H9 (cell line): ENCODE results near the gene CAMTA1. TPM values are rescaled to one million over a fixed set of nuclear protein-coding genes. Genes with fewer than 3 reads are reported as not detected.

Source experiments
- DNase-seq: peaks from one replicate; pipeline ENCODE4 v3.0.0-alpha.2; 2017
- H2AFZ ChIP-seq: one replicate; pipeline ENCODE4 v1.6.1; 2013; ENCODE audit warnings: mild to moderate bottlenecking, low read length, control low read depth, moderate library complexity
- H2AK5ac ChIP-seq: 2 replicates; pipeline ENCODE4 v1.6.1; 2013; ENCODE audit warnings: low read length, control low read depth, mixed read lengths; ENCODE audit not compliant: insufficient read length
- H2BK120ac ChIP-seq: one replicate; pipeline ENCODE4 v1.6.1; 2013; ENCODE audit warnings: low read depth, mild to moderate bottlenecking, low read length, control low read depth, inconsistent platforms; ENCODE audit not compliant: poor library complexity, severe bottlenecking
- H2BK12ac ChIP-seq: 2 replicates; pipeline ENCODE4 v1.6.1; 2013; ENCODE audit warnings: low read length, control low read depth, mixed read lengths, low read depth; ENCODE audit not compliant: insufficient read length
- H2BK15ac ChIP-seq: 2 replicates; pipeline ENCODE4 v1.6.1; 2013; ENCODE audit warnings: low read depth, low read length, control low read depth
- H2BK20ac ChIP-seq: one replicate; pipeline ENCODE4 v1.6.1; 2013; ENCODE audit warnings: low read depth, mild to moderate bottlenecking, low read length, control low read depth, inconsistent platforms; ENCODE audit not compliant: poor library complexity, severe bottlenecking
- H2BK5ac ChIP-seq: 2 replicates; pipeline ENCODE4 v1.6.1; 2013; ENCODE audit warnings: low read length, control low read depth, mixed read lengths; ENCODE audit not compliant: insufficient read length
- H3K14ac ChIP-seq: 2 replicates; pipeline ENCODE4 v1.6.1; 2013; ENCODE audit warnings: low read length, control low read depth; ENCODE audit not compliant: insufficient read depth
- H3K18ac ChIP-seq: 2 replicates; pipeline ENCODE4 v1.6.1; 2013; ENCODE audit warnings: low read depth, mild to moderate bottlenecking, mixed read lengths, low read length, control low read depth; ENCODE audit not compliant: insufficient read length
- H3K23ac ChIP-seq: 2 replicates; pipeline ENCODE4 v1.6.1; 2013; ENCODE audit warnings: low read length, control low read depth, mixed read lengths, low read depth; ENCODE audit not compliant: insufficient read length
- H3K23me2 ChIP-seq: 2 replicates; pipeline ENCODE4 v1.6.1; 2013; ENCODE audit warnings: low read depth, mild to moderate bottlenecking, mixed read lengths, low read length, control low read depth; ENCODE audit not compliant: insufficient read length, poor library complexity, severe bottlenecking
- H3K27ac ChIP-seq: 2 replicates; pipeline ENCODE4 v1.5.1; 2013; ENCODE audit warnings: low read length, control low read depth, mixed read lengths, low read depth; ENCODE audit not compliant: insufficient read length
- H3K27me3 ChIP-seq: 2 replicates; pipeline ENCODE4 v1.6.1; 2013; ENCODE audit warnings: low read length, control low read depth, inconsistent platforms; ENCODE audit not compliant: insufficient read depth
- H3K4ac ChIP-seq: 2 replicates; pipeline ENCODE4 v1.6.1; 2013; ENCODE audit warnings: low read depth, mild to moderate bottlenecking, control low read depth, inconsistent platforms, low read length, moderate library complexity
- H3K4me1 ChIP-seq: 2 replicates; pipeline ENCODE4 v1.6.1; 2013; ENCODE audit warnings: low read length, control low read depth, inconsistent platforms; ENCODE audit not compliant: insufficient read depth
- H3K4me2 ChIP-seq: 2 replicates; pipeline ENCODE4 v1.6.1; 2013; ENCODE audit warnings: low read length, control low read depth, mixed read lengths; ENCODE audit not compliant: insufficient read length, insufficient read depth
- H3K56ac ChIP-seq: 2 replicates; pipeline ENCODE4 v1.6.1; 2013; ENCODE audit warnings: low read depth, mild to moderate bottlenecking, mixed read lengths, low read length, control low read depth; ENCODE audit not compliant: insufficient read length
- H3K79me1 ChIP-seq: 2 replicates; pipeline ENCODE4 v1.6.1; 2013; ENCODE audit warnings: low read depth, mild to moderate bottlenecking, moderate library complexity, low read length, control low read depth, inconsistent platforms; ENCODE audit not compliant: insufficient read depth, poor library complexity, severe bottlenecking
- H3K79me2 ChIP-seq: 2 replicates; pipeline ENCODE4 v1.6.1; 2013; ENCODE audit warnings: low read length, control low read depth, inconsistent platforms; ENCODE audit not compliant: insufficient read depth
- H3K9ac ChIP-seq: 2 replicates; pipeline ENCODE4 v1.6.1; 2013; ENCODE audit warnings: low read length, control low read depth, mixed read lengths; ENCODE audit not compliant: insufficient read length; ENCODE audit errors: extremely low read depth
- H3K9me3 ChIP-seq: one replicate; pipeline ENCODE4 v1.6.1; 2013; ENCODE audit warnings: low read depth, low read length, inconsistent platforms; ENCODE audit not compliant: control insufficient read depth
- H3T11ph ChIP-seq: one replicate; pipeline ENCODE4 v1.6.1; 2013; ENCODE audit warnings: mild to moderate bottlenecking, low read length, control low read depth, inconsistent platforms
- H4K20me1 ChIP-seq: one replicate; pipeline ENCODE4 v1.6.1; 2013; ENCODE audit not compliant: control insufficient read depth, insufficient read length, insufficient read depth
- H4K5ac ChIP-seq: 2 replicates; pipeline ENCODE4 v1.6.1; 2013; ENCODE audit warnings: low read depth, mild to moderate bottlenecking, mixed read lengths, low read length, control low read depth; ENCODE audit not compliant: insufficient read length
- H4K8ac ChIP-seq: replicated peaks from 2 replicates; pipeline ENCODE4 v1.6.1; 2013; ENCODE audit warnings: low read length, control low read depth, mixed read lengths, low read depth; ENCODE audit not compliant: insufficient read length
- H4K91ac ChIP-seq: 2 replicates; pipeline ENCODE4 v1.6.1; 2013; ENCODE audit warnings: low read depth, mild to moderate bottlenecking, moderate library complexity, mixed read lengths, low read length, control low read depth; ENCODE audit not compliant: insufficient read length
- H3K27ac Mint-ChIP-seq, 3 experiments: 2 replicates in 2 of 3; 3 replicates in 1 of 3; pipeline ENCODE4 v1.8.0; 2020 to 2021; ENCODE audit warnings: mixed read lengths in 3 of 3, mild to moderate bottlenecking in 1 of 3, moderate library complexity in 1 of 3
- H3K27me3 Mint-ChIP-seq: 2 replicates; pipeline ENCODE4 v1.8.0; 2021; ENCODE audit warnings: low read depth, mild to moderate bottlenecking, moderate library complexity, mixed read lengths
- H3K36me3 Mint-ChIP-seq, 3 experiments: 2 replicates in 2 of 3; 3 replicates in 1 of 3; pipeline ENCODE4 v1.8.0; 2020 to 2021; ENCODE audit warnings: low read depth in 3 of 3, mixed read lengths in 3 of 3; ENCODE audit not compliant: insufficient read depth in 1 of 3
- H3K4me1 Mint-ChIP-seq, 2 experiments: 2 replicates each; pipeline ENCODE4 v1.8.0; 2020; ENCODE audit warnings: mixed read lengths in 2 of 2
- H3K4me3 Mint-ChIP-seq, 2 experiments: 2 replicates in 1 of 2; 3 replicates in 1 of 2; pipeline ENCODE4 v1.8.0; 2020 to 2021; ENCODE audit warnings: mild to moderate bottlenecking in 2 of 2, mixed read lengths in 2 of 2, moderate library complexity in 1 of 2
- H3K9me3 Mint-ChIP-seq, 2 experiments: 2 replicates in 1 of 2; 3 replicates in 1 of 2; pipeline ENCODE4 v1.8.0; 2020; ENCODE audit warnings: mild to moderate bottlenecking in 2 of 2, mixed read lengths in 2 of 2, moderate library complexity in 1 of 2
- WGBS: extraction: QIAGEN DNeasy Blood & Tissue Kit; methylation state at CpG from one replicate; pipeline ENCODE4 v1.1.7; 2013; ENCODE audit warnings: missing lambda C conversion rate, low lambda C conversion rate, mixed read lengths; ENCODE audit not compliant: insufficient read length; ENCODE audit errors: extremely low coverage; 5-methylcytosine and 5-hydroxymethylcytosine counted together
- total RNA-seq: library from RNA; stranded (reverse); gene quantifications from 2 replicates; pipeline ENCODE4 v1.2.1, GENCODE V29; 2021
- TF ChIP-seq, protein P1 (sequence below): fragments of 200-600 bp; sonication (generic); conservative IDR thresholded peaks from 3 replicates; pipeline ENCODE4 v1.8.0; 2021; ENCODE audit warnings: antibody characterized with exemption, mild to moderate bottlenecking

The CAMTA1 gene
- total RNA-seq, 1 experiment from 2014 or later = 115 TPM

DNA sequence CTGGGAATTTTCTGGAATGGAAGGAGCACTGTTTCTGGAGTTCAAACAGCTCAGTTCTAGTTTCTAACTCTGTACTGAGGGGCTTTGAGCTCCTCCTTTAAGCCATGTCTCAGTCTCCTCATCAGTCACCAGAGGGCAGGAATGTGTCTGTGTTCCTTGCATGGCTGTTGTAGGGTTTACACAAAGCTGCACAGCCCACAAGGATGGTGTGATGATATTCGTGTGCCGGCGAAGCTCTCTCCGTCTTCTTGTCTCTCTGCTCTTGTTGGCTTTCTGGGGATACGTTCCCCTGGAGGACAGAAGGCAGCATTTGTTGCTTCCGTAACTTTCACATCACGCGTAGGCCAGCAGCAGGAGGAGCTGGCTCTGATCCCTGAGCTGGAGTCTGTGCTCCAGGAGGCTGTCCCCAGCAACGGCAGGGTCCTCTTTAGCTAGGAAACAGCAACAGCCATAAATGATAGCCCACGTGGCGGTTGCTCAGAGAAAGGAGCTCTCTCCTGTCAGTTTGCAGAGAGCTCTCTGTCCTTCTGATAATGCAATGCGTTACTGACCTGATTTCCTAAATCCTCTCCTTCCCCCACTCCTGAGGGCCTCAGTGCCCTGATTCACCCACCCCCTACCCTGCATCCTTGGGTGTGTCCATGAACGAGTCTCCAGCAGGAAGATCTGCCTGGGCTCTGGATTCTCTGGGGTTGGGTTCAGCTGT, 796.7 kb downstream of the CAMTA1 start:
- Mint-ChIP-seq H3K4me1 (peaks cover 2 to 7% of the 10 kb centered on the region in 2 experiments; a peak in 1 of 4 replicates), H3K4me3 (no peak overlapping the region), H3K27me3 (no peaks in the 10 kb centered on the region), H3K36me3 (no peaks in the 10 kb centered on the region), H3K27ac (no peak overlapping the region), H3K9me3 (no peaks in the 10 kb centered on the region)
- Histone ChIP-seq H3K4me1 (no peaks in the 10 kb centered on the region), H2AK5ac (no peak overlapping the region), H3K23ac (no peak overlapping the region), H3K27me3 (no peaks in the 10 kb centered on the region), H3K18ac (no peak overlapping the region), H3K4ac (no peak overlapping the region), H4K8ac (no peak overlapping the region), H3K79me1 (no peaks in the 10 kb centered on the region), H3K14ac (no peak overlapping the region), H3K27ac (no peak overlapping the region), H2BK5ac (no peak overlapping the region), H3K56ac (no peak overlapping the region), H2BK20ac (no peak overlapping the region), H2BK15ac (no peak overlapping the region), H3K9me3 (no peaks in the 10 kb centered on the region), H4K5ac (no peak overlapping the region), H2AFZ (no peak overlapping the region), H3K4me2 (no peak overlapping the region), H2BK12ac (no peak overlapping the region), H3K23me2 (peaks cover 4% of the 10 kb centered on the region), H3T11ph (no peak overlapping the region), H3K79me2 (no peaks in the 10 kb centered on the region), H2BK120ac (no peak overlapping the region), H3K9ac (no peak overlapping the region), H4K91ac (no peak overlapping the region), H4K20me1 (no peaks in the 10 kb centered on the region)
- no CpG with 5 or more reads among the region's 13 CpGs for WGBS
- no peak for DNase-seq
- TF ChIP-seq, protein P1, sequence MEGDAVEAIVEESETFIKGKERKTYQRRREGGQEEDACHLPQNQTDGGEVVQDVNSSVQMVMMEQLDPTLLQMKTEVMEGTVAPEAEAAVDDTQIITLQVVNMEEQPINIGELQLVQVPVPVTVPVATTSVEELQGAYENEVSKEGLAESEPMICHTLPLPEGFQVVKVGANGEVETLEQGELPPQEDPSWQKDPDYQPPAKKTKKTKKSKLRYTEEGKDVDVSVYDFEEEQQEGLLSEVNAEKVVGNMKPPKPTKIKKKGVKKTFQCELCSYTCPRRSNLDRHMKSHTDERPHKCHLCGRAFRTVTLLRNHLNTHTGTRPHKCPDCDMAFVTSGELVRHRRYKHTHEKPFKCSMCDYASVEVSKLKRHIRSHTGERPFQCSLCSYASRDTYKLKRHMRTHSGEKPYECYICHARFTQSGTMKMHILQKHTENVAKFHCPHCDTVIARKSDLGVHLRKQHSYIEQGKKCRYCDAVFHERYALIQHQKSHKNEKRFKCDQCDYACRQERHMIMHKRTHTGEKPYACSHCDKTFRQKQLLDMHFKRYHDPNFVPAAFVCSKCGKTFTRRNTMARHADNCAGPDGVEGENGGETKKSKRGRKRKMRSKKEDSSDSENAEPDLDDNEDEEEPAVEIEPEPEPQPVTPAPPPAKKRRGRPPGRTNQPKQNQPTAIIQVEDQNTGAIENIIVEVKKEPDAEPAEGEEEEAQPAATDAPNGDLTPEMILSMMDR = no peak
